ENCODE results near the gene HDAC7.
A peak's percentile ranks its signal among the peaks of the same experiment; 100 is the strongest.

The HDAC7 gene

GRCh38 chr12:47775100-47775911 lies 44.4 kb downstream of the HDAC7 start:
- DNase-seq (ENCODE audit: low read depth), result peak; percentile 45
- no peak overlapping the region for H3K4me3 ChIP-seq (ENCODE audit: control insufficient read depth, low read depth, low read length)
- TF ChIP-seq, protein P1, sequence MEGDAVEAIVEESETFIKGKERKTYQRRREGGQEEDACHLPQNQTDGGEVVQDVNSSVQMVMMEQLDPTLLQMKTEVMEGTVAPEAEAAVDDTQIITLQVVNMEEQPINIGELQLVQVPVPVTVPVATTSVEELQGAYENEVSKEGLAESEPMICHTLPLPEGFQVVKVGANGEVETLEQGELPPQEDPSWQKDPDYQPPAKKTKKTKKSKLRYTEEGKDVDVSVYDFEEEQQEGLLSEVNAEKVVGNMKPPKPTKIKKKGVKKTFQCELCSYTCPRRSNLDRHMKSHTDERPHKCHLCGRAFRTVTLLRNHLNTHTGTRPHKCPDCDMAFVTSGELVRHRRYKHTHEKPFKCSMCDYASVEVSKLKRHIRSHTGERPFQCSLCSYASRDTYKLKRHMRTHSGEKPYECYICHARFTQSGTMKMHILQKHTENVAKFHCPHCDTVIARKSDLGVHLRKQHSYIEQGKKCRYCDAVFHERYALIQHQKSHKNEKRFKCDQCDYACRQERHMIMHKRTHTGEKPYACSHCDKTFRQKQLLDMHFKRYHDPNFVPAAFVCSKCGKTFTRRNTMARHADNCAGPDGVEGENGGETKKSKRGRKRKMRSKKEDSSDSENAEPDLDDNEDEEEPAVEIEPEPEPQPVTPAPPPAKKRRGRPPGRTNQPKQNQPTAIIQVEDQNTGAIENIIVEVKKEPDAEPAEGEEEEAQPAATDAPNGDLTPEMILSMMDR (conservative IDR thresholded peaks at IDR 0.05; ENCODE audit: control insufficient read depth, insufficient read depth, low read depth, low read length), result no peak

GRCh38 chr12:47774663-47775062 lies 45.0 kb downstream of the HDAC7 start:
- TF ChIP-seq, protein P1 (conservative IDR thresholded peaks at IDR 0.05; ENCODE audit: control insufficient read depth, insufficient read depth, low read depth, low read length), result no peak
- H3K4me3 ChIP-seq (ENCODE audit: control insufficient read depth, low read depth, low read length), result no peak overlapping the region
- no peak for DNase-seq (ENCODE audit: low read depth)

DNA sequence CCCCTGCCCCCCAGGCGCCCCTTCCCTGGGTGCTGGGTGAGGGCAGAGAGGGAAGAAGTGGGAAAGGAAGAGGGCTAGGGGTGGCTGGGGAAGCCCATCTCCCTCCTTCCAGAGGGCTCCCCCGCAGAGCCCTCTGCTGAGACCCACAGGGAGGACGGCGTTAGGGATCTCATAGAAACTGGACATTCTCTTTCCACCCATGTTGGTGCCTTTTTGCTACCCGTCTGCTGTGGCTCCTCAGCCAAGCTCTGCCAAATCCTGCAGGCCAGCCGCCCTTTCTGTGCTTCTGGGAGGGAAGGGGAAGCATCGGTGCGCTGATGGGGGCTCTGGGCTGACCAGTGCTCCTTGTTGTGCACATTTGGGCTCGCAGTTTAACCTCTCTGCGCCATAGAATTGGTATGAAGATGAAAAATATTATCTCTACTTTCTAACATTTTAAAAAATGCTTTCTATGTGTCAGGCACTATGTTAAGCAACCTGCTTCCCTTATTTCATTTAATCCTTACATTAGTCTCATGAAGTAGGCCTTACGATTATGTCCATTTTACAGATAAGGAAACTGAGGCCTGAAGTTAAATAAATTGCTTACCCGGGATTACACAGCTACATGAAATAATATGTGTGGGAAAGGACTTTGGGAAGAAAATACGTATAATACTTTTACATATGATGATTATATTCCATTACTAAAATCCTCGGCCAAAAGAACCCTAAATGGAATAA lies 45.7 kb downstream of the HDAC7 start:
- TF ChIP-seq, protein P1 (conservative IDR thresholded peaks at IDR 0.05; ENCODE audit: control insufficient read depth, insufficient read depth, low read depth, low read length), result no peak
- H3K4me3 ChIP-seq (ENCODE audit: control insufficient read depth, low read depth, low read length), result peak overlapping the region; percentile 46
- no peak for DNase-seq (ENCODE audit: low read depth)

DNA sequence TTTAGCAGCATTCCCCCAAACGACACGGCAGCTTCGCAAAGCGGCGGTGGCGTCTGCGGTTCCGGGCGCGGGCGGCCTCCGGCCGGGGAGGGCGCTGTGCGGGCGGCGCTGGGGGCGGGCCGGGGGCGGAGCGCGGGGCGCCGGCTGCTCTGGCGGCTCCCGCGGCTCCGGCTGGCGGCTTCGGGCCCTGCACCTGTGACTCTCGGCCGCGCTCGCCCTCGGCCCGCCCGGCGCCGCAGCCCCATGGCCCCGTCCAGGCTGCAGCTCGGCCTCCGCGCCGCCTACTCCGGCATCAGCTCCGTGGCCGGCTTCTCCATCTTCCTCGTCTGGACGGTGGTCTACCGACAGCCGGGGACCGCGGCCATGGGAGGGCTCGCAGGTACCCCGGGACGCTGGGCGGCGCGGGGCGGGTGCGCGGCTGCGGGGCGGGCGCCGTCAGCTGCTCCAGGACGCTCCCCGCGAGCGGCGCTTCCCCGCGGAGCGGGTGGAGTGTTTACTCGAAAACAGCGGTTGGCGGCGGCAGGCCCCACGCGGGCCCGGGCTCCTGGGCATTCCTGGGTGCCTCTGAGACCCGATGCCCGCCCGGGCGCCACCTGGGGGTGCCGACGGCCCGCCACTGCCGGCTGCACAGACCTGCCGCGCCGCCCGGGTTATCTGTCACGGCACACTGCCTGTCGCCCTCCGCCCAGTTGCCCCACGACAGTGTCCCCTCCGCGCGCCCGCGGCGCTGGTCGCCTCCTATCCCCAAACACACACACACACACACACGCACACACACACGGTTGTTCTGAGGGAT lies 46.4 kb downstream of the HDAC7 start, which contains the start of gene SLC48A1:
Gene SLC48A1, plus strand, starts transcription at position 177 of the 796 bp plus-strand sequence. Its CDS starts 67 bp downstream, at position 244.
- DNase-seq (ENCODE audit: low read depth), result peak; percentile 25

DNA sequence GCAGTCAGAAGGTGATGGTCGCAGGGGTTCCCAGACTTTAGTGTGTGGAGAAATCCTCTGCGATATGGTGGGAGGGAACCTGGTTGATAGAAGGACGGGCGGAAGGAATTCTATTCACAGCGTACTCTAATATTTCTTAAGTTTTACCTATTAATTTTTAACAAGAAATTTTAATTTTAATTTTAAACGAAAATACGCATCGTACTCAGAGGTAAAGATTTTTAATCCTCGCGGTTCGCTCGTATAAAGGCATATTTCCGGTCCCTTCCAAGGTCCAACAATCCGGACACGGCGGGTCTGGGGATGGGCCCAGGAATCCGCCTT lies 47.0 kb downstream of the HDAC7 start:
- TF ChIP-seq, protein P1 (conservative IDR thresholded peaks at IDR 0.05; ENCODE audit: control insufficient read depth, insufficient read depth, low read depth, low read length), result no peak
- no peak for DNase-seq (ENCODE audit: low read depth)
- peak overlapping the region; percentile 54 for H3K4me3 ChIP-seq (ENCODE audit: control insufficient read depth, low read depth, low read length)

More for the DNA sequence above, 46.4 kb downstream of the HDAC7 start, which contains the start of gene SLC48A1:
- TF ChIP-seq, protein P1 (conservative IDR thresholded peaks at IDR 0.05; ENCODE audit: control insufficient read depth, insufficient read depth, low read depth, low read length), result no peak
- H3K4me3 ChIP-seq (ENCODE audit: control insufficient read depth, low read depth, low read length), result peak within 1 kb of the TSS; percentile 54

DNA sequence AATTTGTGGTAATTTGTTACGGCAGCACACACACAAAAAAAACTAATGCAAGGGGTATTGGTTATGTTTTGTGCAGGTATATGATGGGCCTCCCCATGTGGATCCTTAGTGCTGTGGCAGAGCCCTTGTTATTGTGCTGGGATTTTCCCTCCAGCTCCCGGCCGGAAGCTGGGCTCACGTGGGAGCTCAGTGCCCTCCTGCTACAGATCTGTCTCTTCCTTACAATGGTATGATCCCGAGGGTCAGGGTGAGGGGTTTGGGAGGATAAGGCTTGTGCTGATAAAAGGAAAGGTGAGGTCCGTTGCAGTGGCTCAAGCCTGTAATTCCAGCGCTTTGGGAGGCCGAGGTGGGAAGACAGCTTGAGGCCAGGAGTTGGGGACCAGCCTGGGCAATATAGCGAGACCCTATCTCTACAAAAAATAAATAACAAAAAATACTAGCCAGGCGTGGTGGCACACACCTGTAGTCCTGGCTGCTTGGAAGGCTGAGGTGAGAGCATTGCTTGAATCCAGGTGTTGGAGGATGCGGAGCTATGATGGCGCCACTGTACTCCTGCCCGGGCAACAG lies 47.5 kb downstream of the HDAC7 start:
- no peak for DNase-seq (ENCODE audit: low read depth)
- H3K4me3 ChIP-seq (ENCODE audit: control insufficient read depth, low read depth, low read length), result no peak overlapping the region
- TF ChIP-seq, protein P1 (conservative IDR thresholded peaks at IDR 0.05; ENCODE audit: control insufficient read depth, insufficient read depth, low read depth, low read length), result no peak

All from fibroblast of mammary gland (primary cell).